Ishikawa (cell line): ENCODE data around the gene TLE3.

ENCODE experiments used
- FOXM1 ChIP-seq: IDR thresholded peaks from 2 replicates; pipeline ENCODE4 v1.6.1; 2012; ENCODE audit warnings: low read depth, borderline replicate concordance
- RAD21 ChIP-seq: IDR thresholded peaks from 2 replicates; pipeline ENCODE4 v1.6.1; 2012; ENCODE audit warnings: low read depth
- TAF1 ChIP-seq: IDR thresholded peaks from 2 replicates; pipeline ENCODE4 v1.6.1; 2012; ENCODE audit warnings: low read depth, mild to moderate bottlenecking
- TCF12 ChIP-seq: IDR thresholded peaks from 2 replicates; pipeline ENCODE4 v1.6.1; 2012; ENCODE audit warnings: low read depth
- TEAD4 ChIP-seq: IDR thresholded peaks from 2 replicates; pipeline ENCODE4 v1.6.1; 2012
- ZBTB7A ChIP-seq: IDR thresholded peaks from 2 replicates; pipeline ENCODE4 v1.6.1; 2012; ENCODE audit warnings: low read depth
- TF ChIP-seq, protein P1 (sequence below): IDR thresholded peaks from 2 replicates; pipeline ENCODE4 v1.6.1; 2012
- TF ChIP-seq, protein P2 (sequence below): IDR thresholded peaks from 2 replicates; pipeline ENCODE4 v1.6.1; 2012; ENCODE audit warnings: low read depth, mild to moderate bottlenecking

DNA sequence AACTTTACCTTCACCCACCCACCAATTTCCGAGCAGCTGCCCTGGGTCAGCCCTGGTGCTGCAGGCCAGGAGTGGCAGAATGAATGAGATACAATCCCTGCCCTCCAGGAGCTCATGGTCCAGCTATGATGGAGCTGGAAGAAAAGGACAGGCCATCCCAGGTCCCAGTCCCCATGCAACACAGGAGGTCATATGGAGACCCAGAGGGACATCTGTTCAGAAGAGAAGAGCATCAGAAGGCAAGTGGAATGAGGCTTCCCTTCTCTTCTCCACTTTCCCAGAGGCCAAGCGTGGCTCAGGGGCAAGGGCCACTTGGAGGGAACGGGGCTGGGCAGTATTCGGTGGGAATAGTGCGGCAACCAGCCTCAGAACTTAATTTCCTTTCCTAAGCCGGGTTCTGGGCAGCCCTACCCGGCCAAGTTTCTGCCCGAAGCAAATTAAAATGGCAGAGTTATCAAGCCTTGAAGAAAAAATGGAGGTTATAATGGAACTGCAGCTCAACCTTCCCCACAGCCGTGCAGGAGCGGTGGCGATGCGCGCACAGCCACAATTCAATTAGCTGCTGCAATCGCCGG lies 35.9 kb downstream of the TLE3 start:
- TF ChIP-seq TEAD4: no peak
- TF ChIP-seq TAF1: no peak
- no peak for TF ChIP-seq FOXM1
- TF ChIP-seq, protein P1, sequence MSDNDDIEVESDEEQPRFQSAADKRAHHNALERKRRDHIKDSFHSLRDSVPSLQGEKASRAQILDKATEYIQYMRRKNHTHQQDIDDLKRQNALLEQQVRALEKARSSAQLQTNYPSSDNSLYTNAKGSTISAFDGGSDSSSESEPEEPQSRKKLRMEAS: no peak
- no peak for TF ChIP-seq RAD21
- TF ChIP-seq, protein P2, sequence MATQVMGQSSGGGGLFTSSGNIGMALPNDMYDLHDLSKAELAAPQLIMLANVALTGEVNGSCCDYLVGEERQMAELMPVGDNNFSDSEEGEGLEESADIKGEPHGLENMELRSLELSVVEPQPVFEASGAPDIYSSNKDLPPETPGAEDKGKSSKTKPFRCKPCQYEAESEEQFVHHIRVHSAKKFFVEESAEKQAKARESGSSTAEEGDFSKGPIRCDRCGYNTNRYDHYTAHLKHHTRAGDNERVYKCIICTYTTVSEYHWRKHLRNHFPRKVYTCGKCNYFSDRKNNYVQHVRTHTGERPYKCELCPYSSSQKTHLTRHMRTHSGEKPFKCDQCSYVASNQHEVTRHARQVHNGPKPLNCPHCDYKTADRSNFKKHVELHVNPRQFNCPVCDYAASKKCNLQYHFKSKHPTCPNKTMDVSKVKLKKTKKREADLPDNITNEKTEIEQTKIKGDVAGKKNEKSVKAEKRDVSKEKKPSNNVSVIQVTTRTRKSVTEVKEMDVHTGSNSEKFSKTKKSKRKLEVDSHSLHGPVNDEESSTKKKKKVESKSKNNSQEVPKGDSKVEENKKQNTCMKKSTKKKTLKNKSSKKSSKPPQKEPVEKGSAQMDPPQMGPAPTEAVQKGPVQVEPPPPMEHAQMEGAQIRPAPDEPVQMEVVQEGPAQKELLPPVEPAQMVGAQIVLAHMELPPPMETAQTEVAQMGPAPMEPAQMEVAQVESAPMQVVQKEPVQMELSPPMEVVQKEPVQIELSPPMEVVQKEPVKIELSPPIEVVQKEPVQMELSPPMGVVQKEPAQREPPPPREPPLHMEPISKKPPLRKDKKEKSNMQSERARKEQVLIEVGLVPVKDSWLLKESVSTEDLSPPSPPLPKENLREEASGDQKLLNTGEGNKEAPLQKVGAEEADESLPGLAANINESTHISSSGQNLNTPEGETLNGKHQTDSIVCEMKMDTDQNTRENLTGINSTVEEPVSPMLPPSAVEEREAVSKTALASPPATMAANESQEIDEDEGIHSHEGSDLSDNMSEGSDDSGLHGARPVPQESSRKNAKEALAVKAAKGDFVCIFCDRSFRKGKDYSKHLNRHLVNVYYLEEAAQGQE: no peak
- TF ChIP-seq TCF12: no peak
- TF ChIP-seq ZBTB7A: no peak
